Inflammatory macrophage (primary cell): ENCODE results near the gene KRT36.
A peak's percentile ranks its signal among the peaks of the same experiment; 100 is the strongest.

Experiments used
- DNase-seq, 2 donors: peaks; one replicate each; pipeline ENCODE4 v3.0.0-alpha.2; 2020 to 2022

Gene KRT36

GRCh38 chr17:41475421-41475820, 14.3 kb downstream of the KRT36 start:
- DNase-seq: no peak

GRCh38 chr17:41474863-41475262, 14.8 kb downstream of the KRT36 start:
- no peak for DNase-seq

- no peak for DNase-seq
These were observed 21.4 kb downstream of the KRT36 start for GRCh38 chr17:41468346-41468745.

GRCh38 chr17:41467561-41467960, 22.1 kb downstream of the KRT36 start:
- DNase-seq: no peak

GRCh38 chr17:41466988-41467387, 22.7 kb downstream of the KRT36 start, which contains the start of gene KRT32:
Gene KRT32, minus strand, starts transcription at chr17:41467386. Its CDS starts 61 bp downstream, at chr17:41467325.
- no peak for DNase-seq

- peak in 1 of 2 donors; percentile 22 for DNase-seq
These were observed 25.0 kb downstream of the KRT36 start for GRCh38 chr17:41464682-41465081.

GRCh38 chr17:41464173-41464572, 25.5 kb downstream of the KRT36 start:
- DNase-seq: no peak

GRCh38 chr17:41463746-41464145, 26.0 kb downstream of the KRT36 start:
- no peak for DNase-seq

- no peak for DNase-seq
These were observed 27.0 kb downstream of the KRT36 start for GRCh38 chr17:41462705-41463104.

- DNase-seq: no peak
These were observed 32.0 kb downstream of the KRT36 start for GRCh38 chr17:41457676-41458075.

GRCh38 chr17:41456204-41456603, 33.5 kb downstream of the KRT36 start:
- DNase-seq: no peak

- no peak for DNase-seq
These were observed 34.5 kb downstream of the KRT36 start for GRCh38 chr17:41455236-41455635.

- DNase-seq: no peak
These were observed 36.6 kb downstream of the KRT36 start for GRCh38 chr17:41453066-41453465.

- DNase-seq: no peak
These were observed 37.4 kb downstream of the KRT36 start for GRCh38 chr17:41452281-41452680.

- no peak for DNase-seq
These were observed 38.5 kb downstream of the KRT36 start for GRCh38 chr17:41451154-41451728.

- DNase-seq: no peak
These were observed 40.7 kb downstream of the KRT36 start for GRCh38 chr17:41449008-41449407.

GRCh38 chr17:41448506-41448905, 41.2 kb downstream of the KRT36 start:
- no peak for DNase-seq

GRCh38 chr17:41446806-41447205, 42.9 kb downstream of the KRT36 start:
- no peak for DNase-seq

- no peak for DNase-seq
These were observed 45.1 kb downstream of the KRT36 start for GRCh38 chr17:41444640-41445039.

GRCh38 chr17:41444186-41444585, 45.5 kb downstream of the KRT36 start:
- no peak for DNase-seq

- DNase-seq: no peak
These were observed 47.0 kb downstream of the KRT36 start for GRCh38 chr17:41442739-41443138.

GRCh38 chr17:41440531-41441033, 49.1 kb downstream of the KRT36 start, which contains the start of gene KRT38:
Gene KRT38, minus strand, starts transcription at chr17:41440983. Its CDS starts 62 bp downstream, at chr17:41440921.
- no peak for DNase-seq

GRCh38 chr17:41439375-41439774, 50.3 kb downstream of the KRT36 start:
- DNase-seq: peak; percentile 13 to 29

- DNase-seq: no peak
These were observed 51.9 kb downstream of the KRT36 start for GRCh38 chr17:41437769-41438168.

- DNase-seq: no peak
These were observed 52.5 kb downstream of the KRT36 start for GRCh38 chr17:41437254-41437653.
